Endodermal cell (in vitro differentiated cells): ENCODE measurements around the gene FAM50A. TPM values are rescaled to one million over a fixed set of nuclear protein-coding genes. Genes with fewer than 3 reads are reported as not detected.

Experiments
- DNase-seq: peaks from one replicate; pipeline ENCODE4 v3.0.0-alpha.2; 2017
- H3K27ac ChIP-seq: 2 replicates; pipeline ENCODE4 v1.5.1; 2013; ENCODE audit warnings: mild to moderate bottlenecking, low read depth, low read length, moderate library complexity
- H3K27me3 ChIP-seq: 2 replicates; pipeline ENCODE4 v1.6.1; 2013; ENCODE audit warnings: mild to moderate bottlenecking, low read length, moderate library complexity; ENCODE audit not compliant: insufficient read depth, control insufficient read depth, poor library complexity, severe bottlenecking
- H3K36me3 ChIP-seq: 2 replicates; pipeline ENCODE4 v1.7.0; 2013; ENCODE audit warnings: mild to moderate bottlenecking, low read length, moderate library complexity; ENCODE audit not compliant: control insufficient read depth, insufficient read depth
- H3K4me1 ChIP-seq: one replicate; pipeline ENCODE4 v1.7.0; 2013; ENCODE audit warnings: low read length; ENCODE audit not compliant: control insufficient read depth, insufficient read depth
- H3K4me3 ChIP-seq: 2 replicates; pipeline ENCODE4 v1.5.1; 2013; ENCODE audit warnings: mild to moderate bottlenecking, low read length, moderate library complexity
- H3K9ac ChIP-seq: 2 replicates; pipeline ENCODE4 v1.6.1; 2013; ENCODE audit warnings: mild to moderate bottlenecking, low read length, moderate library complexity; ENCODE audit not compliant: poor library complexity, severe bottlenecking; ENCODE audit errors: extremely low read depth
- H3K9me3 ChIP-seq: 2 replicates; pipeline ENCODE4 v1.6.1; 2013; ENCODE audit warnings: mild to moderate bottlenecking, low read length, moderate library complexity; ENCODE audit not compliant: control insufficient read depth
- H3K27ac Mint-ChIP-seq: 2 replicates; pipeline ENCODE4 v1.8.0; 2020; ENCODE audit warnings: mixed read lengths
- H3K27me3 Mint-ChIP-seq: 2 replicates; pipeline ENCODE4 v1.8.0; 2021; ENCODE audit warnings: mild to moderate bottlenecking, mixed read lengths; ENCODE audit not compliant: insufficient read depth
- H3K36me3 Mint-ChIP-seq: 2 replicates; pipeline ENCODE4 v1.8.0; 2020; ENCODE audit warnings: low read depth, mixed read lengths
- H3K4me1 Mint-ChIP-seq: 2 replicates; pipeline ENCODE4 v1.8.0; 2020; ENCODE audit warnings: mixed read lengths
- H3K4me3 Mint-ChIP-seq: 2 replicates; pipeline ENCODE4 v1.8.0; 2020; ENCODE audit warnings: mild to moderate bottlenecking, moderate library complexity, mixed read lengths
- H3K9me3 Mint-ChIP-seq: 2 replicates; pipeline ENCODE4 v1.8.0; 2020; ENCODE audit warnings: mild to moderate bottlenecking, mixed read lengths
- CTCF ChIP-seq: fragments of 200-600 bp; sonication (generic); conservative IDR thresholded peaks from 2 replicates; pipeline ENCODE4 v1.5.0; 2021; ENCODE audit warnings: antibody characterized with exemption, mild to moderate bottlenecking
- WGBS, 2 experiments: methylation state at CpG; one replicate each; pipeline versions ENCODE4 v1.1.5 to v1.1.7; 2013; ENCODE audit warnings: missing lambda C conversion rate in 2 of 2, mixed read lengths in 1 of 2; ENCODE audit not compliant: insufficient coverage in 1 of 2, insufficient read length in 1 of 2; 5-methylcytosine and 5-hydroxymethylcytosine counted together
- total RNA-seq, 2 donors: library from RNA; stranded (reverse); fragmentation: NEBNext Ultra II Directional in 1 of 2; extraction: Animal tissue kit (Norgen Biotek cat#: 25700) in 1 of 2; gene quantifications; 2 replicates in 1 of 2; 3 replicates in 1 of 2; pipeline ENCODE4 v1.2.1, GENCODE V29; 2021

FAM50A gene
- total RNA-seq, 2 donors from 2014 or later, result 91.0 to 102 TPM

GRCh38 chrX:154468217-154468616 lies 24.3 kb downstream of the FAM50A start:
- no peaks in the 10 kb centered on the region for H3K4me1 Mint-ChIP-seq
- no peak for TF ChIP-seq CTCF
- no peaks in the 10 kb centered on the region for H3K27me3 ChIP-seq
- no peak overlapping the region for H3K4me3 Mint-ChIP-seq
- no peak for DNase-seq
- H3K27me3 Mint-ChIP-seq, result no peaks in the 10 kb centered on the region
- no peak overlapping the region for H3K27ac Mint-ChIP-seq
- H3K9me3 Mint-ChIP-seq, result peaks cover 57% of the 10 kb centered on the region
- no peak overlapping the region for H3K9ac ChIP-seq
- no peaks in the 10 kb centered on the region for H3K4me1 ChIP-seq
- H3K36me3 Mint-ChIP-seq, result peaks cover 9% of the 10 kb centered on the region
- no peak overlapping the region for H3K27ac ChIP-seq
- WGBS, 2 experiments, result 95 to 100% methylated on average over 1 to 23 of the region's 23 CpGs
- H3K9me3 ChIP-seq, result no peaks in the 10 kb centered on the region
- no peak overlapping the region for H3K4me3 ChIP-seq
- no peaks in the 10 kb centered on the region for H3K36me3 ChIP-seq

GRCh38 chrX:154469114-154469513 lies 25.2 kb downstream of the FAM50A start:
- no peak overlapping the region for H3K4me3 Mint-ChIP-seq
- peaks cover 65% of the 10 kb centered on the region for H3K9me3 Mint-ChIP-seq
- H3K36me3 ChIP-seq, result no peaks in the 10 kb centered on the region
- no peaks in the 10 kb centered on the region for H3K27me3 Mint-ChIP-seq
- 98 to 100% methylated on average over 5 to 9 of the region's 9 CpGs for WGBS, 2 experiments
- no peak overlapping the region for H3K27ac ChIP-seq
- H3K27ac Mint-ChIP-seq, result no peak overlapping the region
- H3K36me3 Mint-ChIP-seq, result peaks cover 18% of the 10 kb centered on the region
- H3K4me3 ChIP-seq, result no peak overlapping the region
- no peaks in the 10 kb centered on the region for H3K9me3 ChIP-seq
- no peak overlapping the region for H3K9ac ChIP-seq
- no peaks in the 10 kb centered on the region for H3K27me3 ChIP-seq
- no peaks in the 10 kb centered on the region for H3K4me1 ChIP-seq
- no peak for TF ChIP-seq CTCF
- DNase-seq, result no peak
- H3K4me1 Mint-ChIP-seq, result no peaks in the 10 kb centered on the region

- no peak overlapping the region for H3K4me3 Mint-ChIP-seq
- peaks cover 65% of the 10 kb centered on the region for H3K9me3 Mint-ChIP-seq
- no peak overlapping the region for H3K4me3 ChIP-seq
- H3K9ac ChIP-seq, result no peak overlapping the region
- no peaks in the 10 kb centered on the region for H3K4me1 ChIP-seq
- peaks cover 18% of the 10 kb centered on the region for H3K36me3 Mint-ChIP-seq
- DNase-seq, result no peak
- WGBS, 2 experiments, result 91 to 96% methylated on average over 5 to 18 of the region's 18 CpGs
- no peaks in the 10 kb centered on the region for H3K36me3 ChIP-seq
- no peaks in the 10 kb centered on the region for H3K27me3 Mint-ChIP-seq
- TF ChIP-seq CTCF, result no peak
- no peak overlapping the region for H3K27ac ChIP-seq
- no peaks in the 10 kb centered on the region for H3K27me3 ChIP-seq
- no peaks in the 10 kb centered on the region for H3K4me1 Mint-ChIP-seq
- no peak overlapping the region for H3K27ac Mint-ChIP-seq
- no peaks in the 10 kb centered on the region for H3K9me3 ChIP-seq
Observed at GRCh38 chrX:154469880-154470279, 25.9 kb downstream of the FAM50A start.
